ENCODE results near the gene SLC38A4.
"Not testable (repeated sequence)": the region's sequence is repeated elsewhere in the genome, so short reads cannot be mapped to it uniquely, and the experiment has no call there.

The SLC38A4 gene, protein sequence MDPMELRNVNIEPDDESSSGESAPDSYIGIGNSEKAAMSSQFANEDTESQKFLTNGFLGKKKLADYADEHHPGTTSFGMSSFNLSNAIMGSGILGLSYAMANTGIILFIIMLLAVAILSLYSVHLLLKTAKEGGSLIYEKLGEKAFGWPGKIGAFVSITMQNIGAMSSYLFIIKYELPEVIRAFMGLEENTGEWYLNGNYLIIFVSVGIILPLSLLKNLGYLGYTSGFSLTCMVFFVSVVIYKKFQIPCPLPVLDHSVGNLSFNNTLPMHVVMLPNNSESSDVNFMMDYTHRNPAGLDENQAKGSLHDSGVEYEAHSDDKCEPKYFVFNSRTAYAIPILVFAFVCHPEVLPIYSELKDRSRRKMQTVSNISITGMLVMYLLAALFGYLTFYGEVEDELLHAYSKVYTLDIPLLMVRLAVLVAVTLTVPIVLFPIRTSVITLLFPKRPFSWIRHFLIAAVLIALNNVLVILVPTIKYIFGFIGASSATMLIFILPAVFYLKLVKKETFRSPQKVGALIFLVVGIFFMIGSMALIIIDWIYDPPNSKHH

DNA sequence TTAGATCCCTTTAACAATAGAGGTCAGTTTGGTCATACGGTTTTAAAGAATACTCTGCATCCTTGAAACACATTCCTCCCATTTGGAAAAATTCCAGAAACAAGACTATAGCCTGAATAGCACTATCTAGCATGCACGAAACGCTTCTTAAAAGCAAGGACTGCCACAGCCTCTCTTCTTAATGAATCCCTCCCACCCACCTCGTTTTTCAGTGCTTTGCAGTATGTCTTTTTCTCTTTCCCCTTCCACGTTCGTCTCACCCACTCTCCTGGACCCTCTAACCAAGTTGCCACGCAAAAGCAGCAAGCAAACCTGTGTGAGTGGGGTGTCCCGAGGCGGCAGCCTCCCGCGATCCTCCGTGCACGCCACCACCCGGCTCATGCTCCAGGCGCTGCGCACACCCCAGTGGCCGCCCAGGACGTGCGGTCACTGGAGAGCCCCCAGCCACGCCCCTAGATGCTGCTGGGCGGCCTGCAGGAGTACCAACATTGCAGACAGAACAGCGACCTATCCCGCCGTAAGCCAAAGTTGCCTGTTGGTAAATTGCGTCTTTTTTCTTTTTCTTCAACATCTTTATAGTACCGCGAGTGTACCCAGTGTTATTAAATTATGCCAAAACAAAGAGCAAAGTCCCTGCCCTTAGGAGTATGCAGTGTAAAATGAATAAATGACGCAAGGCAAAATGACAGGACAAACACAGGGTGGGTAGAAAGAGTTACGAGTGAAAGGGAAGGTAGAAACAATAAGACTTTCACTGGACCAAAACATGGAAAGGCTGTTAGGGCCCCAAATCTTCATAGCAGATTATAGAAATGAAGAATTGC is at the start of gene SLC38A4:
SLC38A4 (minus strand) TSS at position 407 of the 824 bp plus-strand sequence. CDS start 32,926 bp downstream, outside the sequence.
- no peak for DNase-seq (ENCODE audit: low read depth)

DNA sequence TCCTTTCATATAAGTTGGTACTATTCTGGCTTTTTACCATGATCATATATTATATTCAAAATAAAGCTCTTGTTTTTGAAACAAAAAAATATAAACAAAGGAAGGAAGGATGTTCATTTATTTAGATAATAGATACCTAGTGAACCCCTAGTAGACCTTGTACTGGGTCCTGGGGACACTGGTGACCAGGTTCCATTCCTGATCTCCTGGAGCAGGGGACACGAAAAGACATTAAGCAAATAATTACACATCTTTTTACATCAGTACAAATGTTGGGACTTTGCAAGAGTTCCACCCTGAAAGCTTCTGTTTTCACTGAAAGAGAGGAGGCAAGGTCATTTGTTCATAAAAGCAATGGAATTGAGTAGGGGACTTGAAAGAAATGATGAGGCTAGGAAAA is 49.3 kb upstream of the SLC38A4 start:
- DNase-seq (ENCODE audit: low read depth) = no peak

DNA sequence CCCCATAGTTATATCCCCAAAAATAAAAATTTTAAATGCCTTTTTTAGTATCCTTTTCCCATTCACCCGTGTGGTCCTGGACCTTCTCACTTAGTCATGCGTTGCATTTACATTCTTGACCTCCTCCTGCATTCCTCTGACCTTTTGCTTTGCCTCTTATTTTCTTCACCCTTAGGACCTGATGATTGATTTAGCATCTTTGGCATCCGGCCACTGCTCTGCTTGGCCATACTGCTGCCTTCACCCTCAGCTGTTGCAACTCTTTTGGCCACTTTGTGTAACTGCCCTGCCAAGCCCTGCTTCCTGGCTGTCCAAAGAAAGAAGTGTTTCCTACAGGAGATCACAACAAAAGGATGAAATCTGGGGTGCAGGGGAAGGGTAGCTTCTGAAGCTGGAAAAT is 48.8 kb upstream of the SLC38A4 start:
- no peak for DNase-seq (ENCODE audit: low read depth)

DNA sequence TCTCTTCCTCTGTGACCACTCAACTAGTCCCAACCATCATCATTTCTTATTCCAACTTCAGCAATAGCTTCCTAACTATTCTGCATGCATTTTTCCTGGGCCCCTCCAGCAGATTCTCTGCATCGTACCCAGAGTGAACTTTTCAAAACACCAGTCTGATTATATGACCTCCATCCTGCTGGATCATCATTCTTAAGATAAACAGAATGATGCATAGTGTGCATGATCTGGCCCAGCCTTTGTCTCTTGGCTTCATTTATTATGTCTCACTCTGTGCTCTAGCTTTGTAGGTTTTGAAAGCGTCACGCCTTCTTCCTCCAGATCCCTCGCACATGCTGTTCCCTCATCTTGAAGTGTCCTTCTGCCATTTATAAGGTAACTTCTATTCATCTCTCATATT is 46.3 kb upstream of the SLC38A4 start:
- no peak for DNase-seq (ENCODE audit: low read depth)

DNA sequence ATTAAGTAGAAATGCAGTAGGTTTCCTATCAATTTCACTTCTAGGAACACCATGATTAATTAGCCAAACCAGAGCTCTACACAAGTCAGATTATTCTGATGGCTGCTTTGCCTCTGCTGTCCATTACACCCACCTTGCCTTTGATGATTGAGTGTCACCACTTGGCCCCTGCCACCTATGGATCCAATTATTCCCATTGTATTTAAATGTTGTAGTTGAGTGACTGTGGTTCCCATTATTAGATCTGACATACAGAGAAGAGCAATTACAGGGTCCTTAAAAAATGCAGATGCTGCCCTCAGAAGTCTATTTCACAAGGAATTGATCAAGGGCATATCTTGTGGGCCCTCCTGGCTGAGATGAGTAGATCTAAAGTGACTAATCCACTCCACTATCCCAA is 39.5 kb upstream of the SLC38A4 start:
- no peak for DNase-seq (ENCODE audit: low read depth)

DNA sequence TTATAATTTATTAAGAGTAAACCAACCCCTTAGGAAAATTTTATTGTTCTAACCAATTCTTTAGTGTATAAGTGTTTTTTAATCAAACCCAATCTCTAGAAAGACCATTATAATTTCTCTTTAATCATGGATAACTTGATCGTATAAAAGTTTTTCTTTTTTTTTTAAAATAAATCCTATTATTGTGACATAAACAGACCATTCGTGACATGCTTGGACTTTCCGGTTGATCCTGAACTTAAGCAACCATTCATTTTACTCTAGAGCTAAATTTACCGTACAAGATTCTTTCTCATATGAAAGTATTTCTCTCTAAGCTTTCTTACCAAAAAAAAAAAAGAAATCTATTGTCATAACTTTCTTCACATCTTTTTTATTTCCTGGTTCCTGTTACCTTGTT is 32.6 kb upstream of the SLC38A4 start:
- no peak for DNase-seq (ENCODE audit: low read depth)

DNA sequence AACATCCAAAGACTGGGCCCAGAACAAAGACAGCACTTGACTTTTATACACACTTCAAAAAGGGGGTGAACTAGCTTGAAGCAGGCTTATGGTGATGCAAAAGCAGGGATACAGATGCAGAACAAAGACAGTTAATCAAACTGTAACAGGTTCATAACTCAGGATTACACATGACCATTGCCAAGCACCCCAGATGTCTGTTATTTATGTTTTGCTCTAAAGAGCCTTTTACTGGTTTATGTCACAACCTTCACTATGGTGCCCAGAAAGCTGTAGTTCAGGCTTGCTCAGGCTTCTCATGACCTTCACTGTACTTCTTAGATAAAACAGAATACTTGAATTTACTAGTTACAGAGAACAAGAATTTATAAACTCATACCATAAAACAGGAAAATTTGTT is 31.7 kb upstream of the SLC38A4 start:
- DNase-seq (ENCODE audit: low read depth) = no peak

DNA sequence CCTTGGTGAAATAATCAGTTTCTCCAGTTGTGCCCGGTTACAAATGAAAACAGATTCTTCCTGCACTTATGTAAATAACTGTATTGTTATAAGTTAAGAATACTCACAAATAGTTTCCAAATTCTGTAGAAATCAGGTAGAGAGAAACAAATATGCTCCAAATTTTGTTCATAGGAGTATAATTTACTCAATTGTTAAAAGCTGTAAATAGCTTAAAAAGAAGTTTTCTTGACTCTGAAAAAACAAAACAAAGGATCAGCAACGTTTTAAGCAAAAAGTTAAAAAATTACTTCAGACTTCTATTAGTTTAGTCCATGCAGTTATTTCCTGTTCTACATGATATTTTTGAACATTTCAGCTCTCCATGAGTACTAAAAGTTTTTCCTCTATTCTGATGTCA is 30.0 kb upstream of the SLC38A4 start:
- no peak for DNase-seq (ENCODE audit: low read depth)

DNA sequence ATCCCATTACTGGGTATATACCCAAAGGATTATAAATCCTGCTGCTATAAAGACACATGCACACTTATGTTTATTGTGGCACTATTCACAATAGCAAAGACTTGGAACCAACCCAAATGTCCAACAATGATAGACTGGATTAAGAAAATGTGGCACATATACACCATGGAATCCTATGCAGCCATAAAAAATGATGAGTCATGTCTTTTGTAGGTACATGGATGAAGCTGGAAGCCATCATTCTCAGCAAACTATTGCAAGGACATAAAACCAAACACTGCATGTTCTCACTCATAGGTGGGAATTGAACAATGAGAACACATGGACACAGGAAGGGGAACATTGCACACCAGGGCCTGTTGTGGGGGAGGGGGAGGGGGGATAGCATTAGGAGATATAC is 28.4 kb upstream of the SLC38A4 start:
- DNase-seq (ENCODE audit: low read depth) = not testable (repeated sequence)

DNA sequence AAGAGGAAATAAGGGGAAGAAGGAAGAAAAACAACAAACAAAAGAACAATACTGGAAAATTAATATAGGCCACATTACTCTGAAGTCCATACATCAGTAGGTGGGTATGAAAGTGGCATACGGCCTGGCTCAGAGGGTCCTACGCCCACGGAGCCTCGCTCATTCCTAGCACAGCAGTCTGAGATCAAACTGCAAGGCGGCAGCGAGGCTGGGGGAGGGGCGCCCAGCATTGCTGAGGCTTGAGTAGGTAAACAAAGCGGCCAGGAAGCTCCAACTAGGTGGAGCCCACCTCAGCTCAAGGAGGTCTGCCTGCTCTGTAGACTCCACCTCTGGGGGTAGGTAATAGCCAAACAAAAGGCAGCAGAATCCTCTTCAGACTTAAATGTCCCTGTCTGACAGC is 23.0 kb upstream of the SLC38A4 start:
- DNase-seq (ENCODE audit: low read depth) = not testable (repeated sequence)

DNA sequence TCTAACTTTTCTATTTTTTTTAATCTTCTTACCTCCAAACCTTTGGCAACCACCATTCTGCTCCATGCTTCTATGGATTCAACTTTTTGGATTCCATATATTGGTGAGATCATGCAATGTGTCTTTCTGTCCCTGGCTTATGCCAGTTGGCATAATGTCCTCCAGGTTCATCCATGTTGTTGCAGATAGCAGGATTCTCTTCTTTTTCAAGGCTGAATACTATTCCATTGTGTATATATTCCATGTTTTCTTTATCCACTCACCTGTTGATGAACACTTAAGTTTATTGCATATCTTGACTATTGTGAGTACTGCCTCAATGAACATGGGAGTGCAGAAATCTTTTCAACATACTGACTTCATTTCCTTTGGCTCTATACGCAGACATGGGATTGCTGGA is 21.2 kb upstream of the SLC38A4 start:
- DNase-seq (ENCODE audit: low read depth) = no peak

DNA sequence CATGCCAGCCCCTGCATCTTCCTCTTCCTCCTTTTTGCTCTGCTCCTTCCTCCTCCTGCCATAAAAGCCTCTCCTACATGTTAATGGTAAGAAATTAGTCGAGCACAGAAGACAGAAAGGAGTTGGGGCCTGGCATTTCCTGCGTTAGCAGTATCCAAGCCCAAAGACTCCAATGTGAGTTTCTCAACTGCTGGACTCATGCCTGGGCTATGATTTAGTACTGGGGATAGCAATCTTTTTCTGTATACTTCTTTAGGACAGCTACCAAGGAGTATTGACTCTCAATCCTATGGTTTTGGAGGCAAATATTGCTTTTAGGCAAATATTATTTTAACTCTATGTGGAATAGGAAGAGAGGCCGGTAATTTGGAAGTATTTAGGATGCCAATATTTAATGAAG is 18.0 kb upstream of the SLC38A4 start:
- DNase-seq (ENCODE audit: low read depth) = no peak

DNA sequence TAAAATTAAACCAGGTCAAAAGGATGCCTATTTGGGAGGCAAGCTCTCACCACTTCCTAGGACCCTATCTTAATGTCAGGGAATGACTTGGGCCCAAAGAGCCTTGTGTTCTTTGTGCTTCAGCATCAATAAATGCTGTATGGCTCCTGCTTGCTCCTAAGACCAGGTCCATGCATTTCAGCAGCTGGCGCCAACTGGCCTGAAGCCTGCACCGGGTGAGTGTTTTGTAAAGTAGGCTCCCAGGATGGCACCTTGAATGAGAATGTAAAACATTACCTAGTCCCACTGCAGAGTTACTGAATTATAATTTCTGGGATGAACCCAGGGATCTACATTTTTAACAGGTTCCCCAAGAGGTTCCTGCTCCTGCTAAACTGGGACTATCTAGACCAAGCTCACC is 16.1 kb upstream of the SLC38A4 start:
- DNase-seq (ENCODE audit: low read depth) = no peak

DNA sequence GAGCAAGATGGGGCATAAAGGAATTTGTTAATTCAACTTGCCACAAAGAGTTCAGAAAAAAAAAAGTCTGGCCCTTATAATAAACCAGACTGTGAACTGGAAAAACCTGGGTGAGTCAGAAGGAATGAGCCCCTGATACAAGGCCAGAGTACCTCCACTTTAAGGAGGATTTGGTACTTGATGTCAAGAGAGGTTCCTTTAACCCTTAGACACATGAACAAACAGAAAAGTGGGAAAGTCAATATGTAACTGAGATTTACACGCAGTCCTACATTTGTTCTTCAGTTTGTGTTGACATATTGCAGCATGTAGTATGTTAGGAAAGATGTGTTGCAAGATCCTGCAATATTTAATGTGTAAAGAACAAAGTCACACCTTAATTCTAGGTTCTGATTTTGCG is 14.2 kb upstream of the SLC38A4 start:
- DNase-seq (ENCODE audit: low read depth) = no peak

DNA sequence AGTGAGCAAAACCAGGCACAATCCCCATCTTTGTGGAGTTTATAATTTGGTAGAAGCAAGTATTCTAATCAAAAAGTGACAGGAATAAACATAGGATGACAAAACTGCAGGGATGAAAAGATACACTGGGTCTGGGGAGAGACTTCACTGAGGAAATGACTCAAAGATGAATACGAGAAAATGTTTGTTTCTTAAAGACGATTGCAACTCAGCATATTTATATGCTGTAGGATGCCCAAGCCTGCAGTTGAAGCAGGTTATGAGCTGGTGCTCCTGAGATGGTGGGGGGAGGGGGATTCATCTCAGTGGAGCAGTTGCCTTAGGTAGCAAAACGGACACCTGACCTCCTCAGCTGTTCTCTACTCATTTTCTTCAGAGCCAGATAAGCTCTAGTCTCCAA is 13.4 kb upstream of the SLC38A4 start:
- no peak for DNase-seq (ENCODE audit: low read depth)

DNA sequence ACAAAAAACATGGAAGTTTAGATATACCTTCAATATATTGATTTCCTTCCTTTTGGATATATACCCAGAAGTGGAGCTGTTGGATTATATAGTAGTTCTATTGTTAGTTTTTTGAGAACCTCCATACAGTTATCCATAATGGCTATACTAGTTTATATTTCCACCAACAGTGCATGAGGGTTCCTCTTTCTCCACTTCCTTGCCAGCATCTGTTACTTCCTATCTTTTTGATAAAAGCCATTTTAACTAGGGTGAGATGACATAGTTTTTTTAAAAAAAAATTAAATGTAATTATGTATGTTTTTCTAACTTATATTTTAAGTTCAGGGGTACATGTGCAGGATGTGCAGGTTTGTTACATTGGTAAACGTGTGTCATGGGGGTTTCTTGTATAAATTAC is 10.0 kb upstream of the SLC38A4 start:
- DNase-seq (ENCODE audit: low read depth) = no peak

DNA sequence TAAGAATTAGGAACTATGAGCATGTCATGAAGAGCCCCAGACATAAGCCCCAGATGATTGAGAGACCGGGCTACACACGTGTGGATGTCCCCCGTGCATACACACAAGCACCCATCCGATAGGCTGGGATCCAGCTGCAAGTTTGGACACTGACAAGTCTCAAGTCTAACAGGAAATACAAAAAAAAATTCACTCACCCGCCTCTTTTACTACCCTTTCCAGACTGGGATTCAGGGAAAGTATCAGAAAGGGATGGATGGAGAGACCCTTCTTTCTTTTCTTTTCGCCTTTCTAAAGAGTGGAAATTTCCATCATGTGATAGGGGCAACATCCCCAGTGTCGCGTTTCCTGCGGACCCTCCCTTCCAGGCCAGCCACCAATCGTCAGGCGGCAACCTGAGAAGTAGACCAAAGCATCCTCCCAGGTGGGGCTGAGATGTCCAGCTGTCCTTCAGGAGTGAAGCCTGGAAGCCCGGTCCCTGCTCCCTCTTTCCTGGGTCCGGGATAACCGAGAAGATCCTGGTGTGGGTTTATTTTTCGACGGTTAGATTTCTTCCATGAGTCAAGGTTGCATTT is 6.4 kb upstream of the SLC38A4 start:
- no peak for DNase-seq (ENCODE audit: low read depth)

DNA sequence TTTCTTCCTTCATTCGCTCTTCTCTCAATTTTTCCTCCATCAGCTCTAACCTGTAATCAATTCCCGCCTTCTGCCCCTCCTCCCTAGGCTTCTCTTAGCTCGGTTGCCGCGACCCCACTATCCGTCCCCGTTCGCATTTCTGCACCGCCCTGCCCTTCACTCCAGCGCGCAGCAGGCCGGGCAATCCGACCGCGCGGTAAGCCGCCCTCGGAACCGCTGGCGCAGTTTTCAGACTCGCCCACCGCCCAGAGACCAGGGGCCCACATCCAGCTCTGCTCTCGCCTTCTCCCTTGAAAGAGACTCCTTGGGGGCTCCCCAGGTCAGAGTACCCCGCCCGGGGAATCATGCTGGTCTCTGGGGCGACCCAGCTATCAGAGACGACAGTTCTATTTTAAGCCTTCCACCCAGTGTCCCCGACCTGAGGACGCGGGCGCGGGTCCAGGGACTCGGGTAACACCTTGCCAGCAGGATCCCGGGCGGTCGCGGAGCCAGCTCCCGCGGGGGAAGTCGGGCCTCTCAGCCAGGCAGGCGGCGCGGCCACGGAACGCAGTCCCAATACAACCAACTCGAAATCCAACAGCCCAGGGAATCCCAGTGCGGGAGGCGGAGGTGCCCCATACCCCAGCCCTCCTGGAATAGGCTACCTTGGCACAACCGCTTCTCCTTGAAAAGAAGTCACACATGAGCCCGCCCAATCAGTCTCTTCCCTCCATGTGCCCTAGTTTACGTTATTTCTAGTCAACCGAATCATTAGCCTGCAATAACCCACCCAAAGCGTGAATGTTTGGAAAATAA is 5.7 kb upstream of the SLC38A4 start:
- DNase-seq (ENCODE audit: low read depth) = no peak

DNA sequence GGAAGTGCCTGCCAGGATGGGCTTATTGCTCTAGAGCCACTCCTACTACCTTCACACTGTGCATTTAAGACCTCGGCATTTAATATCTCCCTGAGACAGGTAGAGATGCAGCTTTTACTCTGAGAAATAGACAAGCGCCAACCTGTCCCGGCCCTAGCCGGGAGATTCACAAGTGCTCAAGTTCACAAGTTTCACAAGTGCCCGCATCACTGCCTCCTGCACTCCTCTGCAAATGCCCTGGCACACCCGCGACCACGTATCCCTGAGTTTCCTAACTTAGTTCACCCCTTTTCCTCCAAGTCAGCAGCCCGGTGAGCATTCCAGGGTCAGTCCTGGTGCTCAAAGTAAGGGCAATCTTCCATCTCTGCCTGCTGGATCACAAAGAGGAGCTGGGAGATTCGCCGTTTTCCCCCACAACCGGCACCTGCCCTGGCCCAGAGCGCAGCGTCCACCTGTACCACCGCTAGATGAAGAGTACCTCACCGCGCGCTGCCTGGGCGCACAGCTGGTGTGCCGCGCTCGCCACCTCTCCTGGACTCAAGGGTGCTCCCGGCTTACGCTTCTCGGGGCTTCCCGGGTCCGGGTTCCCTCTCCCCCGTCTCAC is 5.0 kb upstream of the SLC38A4 start:
- DNase-seq (ENCODE audit: low read depth) = no peak

DNA sequence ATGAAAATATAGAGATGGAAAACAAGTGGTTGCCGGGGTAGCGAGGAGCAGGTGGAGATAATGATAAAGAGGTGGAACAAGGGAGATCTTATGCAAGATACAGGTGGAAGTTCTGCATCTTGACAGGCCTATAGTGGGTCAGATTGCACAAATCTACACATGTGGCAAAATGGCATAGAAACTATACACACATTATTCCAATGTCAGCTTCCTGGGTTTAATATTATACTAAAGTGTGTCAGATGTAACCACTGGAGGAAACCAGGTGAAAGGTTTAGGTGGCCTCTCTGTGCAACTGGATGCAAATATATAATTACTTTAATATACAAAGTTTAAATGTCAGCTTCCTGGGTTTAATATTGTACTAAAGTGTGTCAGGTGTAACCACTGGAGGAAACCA is 1.1 kb downstream of the SLC38A4 start:
- DNase-seq (ENCODE audit: low read depth) = no peak

DNA sequence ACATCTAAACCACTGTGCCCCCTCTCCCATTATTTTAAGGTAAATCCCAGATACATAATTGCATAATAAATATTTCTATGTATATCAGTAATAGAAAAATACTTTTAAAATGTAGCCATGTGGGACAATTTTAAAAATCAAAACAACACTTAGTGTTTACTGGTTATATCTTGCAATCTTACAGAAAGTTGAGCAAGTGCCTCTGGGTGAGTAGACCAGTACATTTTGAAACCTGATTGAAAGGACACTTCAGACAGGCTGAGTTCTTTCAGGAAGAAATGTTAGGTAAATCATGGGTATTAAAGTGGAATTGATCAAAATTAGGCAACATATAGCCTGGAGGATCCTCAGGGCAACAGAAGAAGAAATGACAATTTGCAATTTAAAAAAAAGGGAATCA is 7.2 kb downstream of the SLC38A4 start:
- no peak for DNase-seq (ENCODE audit: low read depth)

DNA sequence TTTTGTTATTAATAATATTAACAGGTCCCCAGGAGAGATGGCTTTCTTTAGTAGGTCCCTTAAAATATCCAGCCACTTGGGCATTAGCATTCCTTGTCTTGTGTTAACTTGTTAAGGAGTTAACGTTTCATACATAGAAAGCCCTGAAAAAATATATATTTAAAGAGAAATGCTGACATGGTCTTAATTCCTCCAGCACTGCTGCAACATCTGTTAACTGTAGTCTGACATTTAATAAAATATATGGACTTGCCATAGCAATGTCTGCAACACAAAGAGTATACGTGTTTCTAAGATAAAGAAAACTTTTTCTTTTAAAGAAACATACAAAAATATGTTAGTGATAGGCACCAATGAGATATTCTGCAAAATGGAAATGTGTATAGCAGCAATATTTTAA is 10.0 kb downstream of the SLC38A4 start:
- no peak for DNase-seq (ENCODE audit: low read depth)
